HK-2 (cell line): ENCODE results near the gene PHF20.
"Not testable (repeated sequence)": the region's sequence is repeated elsewhere in the genome, so short reads cannot be mapped to it uniquely, and the experiment has no call there.

ENCODE experiments used
- DNase-seq: peaks from one replicate; pipeline ENCODE4 v3.0.0-alpha.2; 2018; ENCODE audit not compliant: unreplicated experiment

Gene PHF20

GRCh38 chr20:35920523-35920922 lies 148.7 kb downstream of the PHF20 start:
- DNase-seq: no peak

GRCh38 chr20:35929301-35929700 lies 157.5 kb downstream of the PHF20 start:
- no peak for DNase-seq

GRCh38 chr20:35934050-35934449 lies 162.2 kb downstream of the PHF20 start:
- DNase-seq: no peak

GRCh38 chr20:35939264-35939663 lies 167.4 kb downstream of the PHF20 start:
- DNase-seq: no peak

- no peak for DNase-seq
These were observed 169.8 kb downstream of the PHF20 start for GRCh38 chr20:35941620-35942019.

GRCh38 chr20:35942243-35942642 lies 170.4 kb downstream of the PHF20 start:
- no peak for DNase-seq

- peak; percentile 20 for DNase-seq
These were observed 175.7 kb downstream of the PHF20 start for GRCh38 chr20:35947489-35947888.

GRCh38 chr20:35947907-35948306 lies 176.1 kb downstream of the PHF20 start:
- no peak for DNase-seq

- no peak for DNase-seq
These were observed 178.3 kb downstream of the PHF20 start for GRCh38 chr20:35950093-35950492.

GRCh38 chr20:35952080-35952479 lies 180.3 kb downstream of the PHF20 start:
- not testable (repeated sequence) for DNase-seq

- peak; percentile 22 for DNase-seq
These were observed 180.9 kb downstream of the PHF20 start for GRCh38 chr20:35952480-35953386.

- peak; percentile 71 for DNase-seq
These were observed 181.8 kb downstream of the PHF20 start for GRCh38 chr20:35953387-35954199.

GRCh38 chr20:35954200-35954906 lies 182.5 kb downstream of the PHF20 start, which contains the start of gene SCAND1:
TSS of gene SCAND1 (minus strand) at chr20:35954502. CDS start at chr20:35954284, 218 bp downstream.
- DNase-seq: peak; percentile 100

- no peak for DNase-seq
These were observed 183.1 kb downstream of the PHF20 start for GRCh38 chr20:35954907-35955251.

GRCh38 chr20:35956616-35957015 lies 184.8 kb downstream of the PHF20 start:
- no peak for DNase-seq

GRCh38 chr20:35959291-35959690 lies 187.5 kb downstream of the PHF20 start:
- not testable (repeated sequence) for DNase-seq

GRCh38 chr20:35963878-35964277 lies 192.1 kb downstream of the PHF20 start:
- DNase-seq: no peak

- no peak for DNase-seq
These were observed 196.3 kb downstream of the PHF20 start, which contains the start of gene CNBD2 for GRCh38 chr20:35967979-35968640. TSS of gene CNBD2 (plus strand) at chr20:35968590. CDS start at chr20:35968763, 173 bp downstream.

GRCh38 chr20:35968930-35969329 lies 197.1 kb downstream of the PHF20 start:
- no peak for DNase-seq

GRCh38 chr20:35971981-35972380 lies 200.2 kb downstream of the PHF20 start:
- DNase-seq: no peak

GRCh38 chr20:35972462-35972861 lies 200.6 kb downstream of the PHF20 start:
- no peak for DNase-seq
